Spleen (tissue), 7 donors: ENCODE measurements around the gene TBC1D9.

Experiments used
- POLR2A ChIP-seq, 3 donors: fragments of 450-650 bp; IDR thresholded peaks; one replicate each; pipeline ENCODE4 v1.5.1; 2017; ENCODE audit warnings: antibody characterized with exemption in 3 of 3, mild to moderate bottlenecking in 1 of 3
- TF ChIP-seq, protein P1 (sequence below), 11 experiments: fragments of 200-600 bp in 7 of 11; fragments of 450-650 bp in 4 of 11; sonication (generic) in 4 of 11; IDR thresholded peaks in 8 of 11; conservative IDR thresholded peaks in 3 of 11; 1 replicate in 7 of 11; 2 replicates in 4 of 11; pipeline versions ENCODE4 v1.4.0 to v1.8.0; 2016 to 2021; ENCODE audit warnings: antibody characterized with exemption in 11 of 11, inconsistent platforms in 4 of 11, mild to moderate bottlenecking in 1 of 11
- donor health status: DM: no; HTN: no; CAD: no; lungs with moderate emphysema.
- donor health status: DM: no; HTN: no; CAD: no.
- donor health status: DM: no; HTN: no; CAD: no.

DNA sequence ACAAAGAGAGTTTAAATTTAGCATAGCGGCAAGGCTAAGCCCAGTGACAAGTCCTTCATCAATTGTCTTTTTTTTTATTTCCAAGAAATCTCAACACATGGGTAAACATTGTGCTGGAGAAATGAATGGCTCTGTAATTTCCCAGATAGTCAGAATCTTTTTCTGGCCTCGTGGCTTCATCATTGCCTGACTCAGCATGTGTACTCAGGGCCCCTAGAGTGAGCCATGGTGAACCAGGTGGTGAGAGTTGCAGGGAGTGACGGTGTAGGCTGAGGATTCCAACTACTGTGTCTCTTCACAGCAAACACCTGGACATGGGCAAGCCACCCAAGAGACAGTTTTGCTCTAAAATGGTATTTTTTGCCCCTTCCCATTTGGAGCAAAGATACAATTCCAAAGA lies 144.3 kb downstream of the TBC1D9 start:
- TF ChIP-seq, protein P1, sequence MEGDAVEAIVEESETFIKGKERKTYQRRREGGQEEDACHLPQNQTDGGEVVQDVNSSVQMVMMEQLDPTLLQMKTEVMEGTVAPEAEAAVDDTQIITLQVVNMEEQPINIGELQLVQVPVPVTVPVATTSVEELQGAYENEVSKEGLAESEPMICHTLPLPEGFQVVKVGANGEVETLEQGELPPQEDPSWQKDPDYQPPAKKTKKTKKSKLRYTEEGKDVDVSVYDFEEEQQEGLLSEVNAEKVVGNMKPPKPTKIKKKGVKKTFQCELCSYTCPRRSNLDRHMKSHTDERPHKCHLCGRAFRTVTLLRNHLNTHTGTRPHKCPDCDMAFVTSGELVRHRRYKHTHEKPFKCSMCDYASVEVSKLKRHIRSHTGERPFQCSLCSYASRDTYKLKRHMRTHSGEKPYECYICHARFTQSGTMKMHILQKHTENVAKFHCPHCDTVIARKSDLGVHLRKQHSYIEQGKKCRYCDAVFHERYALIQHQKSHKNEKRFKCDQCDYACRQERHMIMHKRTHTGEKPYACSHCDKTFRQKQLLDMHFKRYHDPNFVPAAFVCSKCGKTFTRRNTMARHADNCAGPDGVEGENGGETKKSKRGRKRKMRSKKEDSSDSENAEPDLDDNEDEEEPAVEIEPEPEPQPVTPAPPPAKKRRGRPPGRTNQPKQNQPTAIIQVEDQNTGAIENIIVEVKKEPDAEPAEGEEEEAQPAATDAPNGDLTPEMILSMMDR (IDR thresholded peaks at IDR 0.05 in 8 of 11, conservative IDR thresholded peaks at IDR 0.05 in 3 of 11), result no peak
- TF ChIP-seq POLR2A (IDR thresholded peaks at IDR 0.05), result no peak
